HCEC 1CT (cell line): ENCODE measurements around the gene ZBTB7A.

Experiments
- DNase-seq: peaks from one replicate; pipeline ENCODE4 v3.0.0-alpha.2; 2017

Gene ZBTB7A

GRCh38 chr19:4033028-4033956, 33.4 kb downstream of the ZBTB7A start:
- DNase-seq: no peak

- DNase-seq: no peak
Measured at GRCh38 chr19:4032436-4032835, 34.3 kb downstream of the ZBTB7A start.

- DNase-seq: no peak
Measured at GRCh38 chr19:4031420-4031819, 35.3 kb downstream of the ZBTB7A start.

GRCh38 chr19:4030981-4031380, 35.7 kb downstream of the ZBTB7A start:
- no peak for DNase-seq

GRCh38 chr19:4030552-4030951, 36.1 kb downstream of the ZBTB7A start:
- no peak for DNase-seq

GRCh38 chr19:4029247-4029614, 37.5 kb downstream of the ZBTB7A start:
- no peak for DNase-seq

GRCh38 chr19:4028334-4029246, 38.1 kb downstream of the ZBTB7A start:
- DNase-seq: no peak

- no peak for DNase-seq
Measured at GRCh38 chr19:4027146-4027545, 39.6 kb downstream of the ZBTB7A start.

GRCh38 chr19:4025317-4025716, 41.4 kb downstream of the ZBTB7A start:
- DNase-seq: no peak

- DNase-seq: no peak
Measured at GRCh38 chr19:4023600-4024398, 42.9 kb downstream of the ZBTB7A start.

- no peak for DNase-seq
Measured at GRCh38 chr19:4019578-4019977, 47.1 kb downstream of the ZBTB7A start.

GRCh38 chr19:4018775-4019504, 47.8 kb downstream of the ZBTB7A start:
- no peak for DNase-seq

- DNase-seq: no peak
Measured at GRCh38 chr19:4018140-4018613, 48.5 kb downstream of the ZBTB7A start.

GRCh38 chr19:4016903-4017638, 49.6 kb downstream of the ZBTB7A start:
- DNase-seq: no peak

GRCh38 chr19:4016486-4016885, 50.2 kb downstream of the ZBTB7A start:
- no peak for DNase-seq

GRCh38 chr19:4015705-4016402, 50.8 kb downstream of the ZBTB7A start:
- DNase-seq: no peak

GRCh38 chr19:4014541-4015491, 51.9 kb downstream of the ZBTB7A start:
- DNase-seq: no peak

- DNase-seq: no peak
Measured at GRCh38 chr19:4013886-4014540, 52.7 kb downstream of the ZBTB7A start.
